ENCODE measurements around the gene PRR20G.

The PRR20G gene

DNA sequence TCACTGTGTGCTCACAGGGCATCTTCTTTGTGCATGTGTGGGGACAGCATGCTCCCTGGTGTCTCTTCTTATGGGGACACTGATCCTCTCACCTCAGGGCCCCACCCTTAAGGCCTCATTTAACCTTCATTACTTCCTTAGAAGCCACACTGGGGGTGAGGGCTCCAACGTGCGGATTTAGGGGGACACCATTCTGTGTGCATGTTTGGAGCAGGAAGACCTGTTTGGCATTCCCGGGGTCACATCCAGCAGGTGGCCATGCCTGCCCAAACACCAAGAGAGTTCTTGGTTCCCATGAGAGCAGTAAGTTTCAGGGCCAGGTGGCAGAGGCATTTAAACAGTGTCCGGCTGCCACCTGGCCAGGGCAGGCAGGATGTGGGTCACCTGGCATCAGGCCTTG lies 24.8 kb downstream of the PRR20G start:
- Histone ChIP-seq H3K27ac (ENCODE audit: low read depth, low read length) (no peak overlapping the region), H3K36me3 (ENCODE audit: control insufficient read depth, insufficient read depth, low read length) (no peaks in the 10 kb centered on the region), H3K4me3 (ENCODE audit: low read depth, low read length) (no peak overlapping the region), H3K4me1 (ENCODE audit: control insufficient read depth, insufficient read depth, low read length) (no peaks in the 10 kb centered on the region), H3K9ac (ENCODE audit: low read length) (no peak overlapping the region), H3K27me3 (ENCODE audit: control insufficient read depth, insufficient read depth, low read length) (0 out of 2 replicates have a peak, but pooled peaks cover 2% of the 10 kb centered on the region), H3K9me3 (ENCODE audit: control insufficient read depth, insufficient read depth, low read depth, low read length) (no peaks in the 10 kb centered on the region)

DNA sequence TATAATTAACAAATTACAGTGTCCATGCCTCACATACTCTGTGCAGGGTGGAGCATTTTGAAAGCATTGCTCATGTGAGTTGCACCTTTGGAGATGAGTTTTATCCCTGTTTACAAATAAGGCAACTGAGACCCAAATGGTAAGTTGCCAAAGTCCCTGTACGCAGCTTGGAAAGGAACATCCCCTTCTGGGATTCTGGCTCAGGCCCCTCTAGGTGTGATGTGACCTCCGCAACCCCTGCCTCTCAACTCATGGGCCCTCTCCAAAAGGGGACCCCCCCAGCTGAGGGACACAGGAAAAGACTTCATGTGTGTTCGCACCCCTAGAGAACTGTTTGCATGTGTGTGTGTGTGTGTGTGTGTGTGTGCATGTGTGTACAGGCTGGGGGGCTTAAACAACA lies 25.3 kb downstream of the PRR20G start:
- 0 out of 2 replicates have a peak, but pooled peaks cover 2% of the 10 kb centered on the region for H3K27me3 ChIP-seq (ENCODE audit: control insufficient read depth, insufficient read depth, low read length)
- no peaks in the 10 kb centered on the region for H3K4me1 ChIP-seq (ENCODE audit: control insufficient read depth, insufficient read depth, low read length)
- H3K27ac ChIP-seq (ENCODE audit: low read depth, low read length) = no peak overlapping the region
- no peaks in the 10 kb centered on the region for H3K36me3 ChIP-seq (ENCODE audit: control insufficient read depth, insufficient read depth, low read length)
- H3K9me3 ChIP-seq (ENCODE audit: control insufficient read depth, insufficient read depth, low read depth, low read length) = no peaks in the 10 kb centered on the region
- H3K9ac ChIP-seq (ENCODE audit: low read length) = no peak overlapping the region
- no peak overlapping the region for H3K4me3 ChIP-seq (ENCODE audit: low read depth, low read length)

DNA sequence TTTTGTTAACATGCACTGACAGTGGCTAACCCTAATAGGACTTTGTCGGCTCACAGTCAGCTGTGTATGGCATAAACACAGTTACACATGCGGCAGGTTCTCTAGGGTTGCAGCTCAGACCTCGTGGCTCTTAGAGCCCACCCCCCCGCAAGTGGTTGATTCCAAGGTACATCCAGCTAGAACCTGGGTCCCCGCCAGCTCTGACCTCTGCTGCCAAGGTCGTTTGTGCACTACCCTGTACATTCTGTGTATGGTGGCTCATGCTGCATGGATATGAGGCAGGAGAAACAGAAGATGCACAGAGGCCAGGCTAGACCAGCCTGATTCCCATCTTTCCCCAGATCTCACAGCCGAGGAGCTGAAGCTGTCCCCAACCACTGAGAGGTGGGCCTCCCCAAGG lies 25.9 kb downstream of the PRR20G start:
- Histone ChIP-seq H3K27ac (ENCODE audit: low read depth, low read length) (no peak overlapping the region), H3K9ac (ENCODE audit: low read length) (no peak overlapping the region), H3K4me1 (ENCODE audit: control insufficient read depth, insufficient read depth, low read length) (no peaks in the 10 kb centered on the region), H3K36me3 (ENCODE audit: control insufficient read depth, insufficient read depth, low read length) (no peaks in the 10 kb centered on the region), H3K27me3 (ENCODE audit: control insufficient read depth, insufficient read depth, low read length) (0 out of 2 replicates have a peak, but pooled peaks cover 2% of the 10 kb centered on the region), H3K4me3 (ENCODE audit: low read depth, low read length) (no peak overlapping the region), H3K9me3 (ENCODE audit: control insufficient read depth, insufficient read depth, low read depth, low read length) (no peaks in the 10 kb centered on the region)

DNA sequence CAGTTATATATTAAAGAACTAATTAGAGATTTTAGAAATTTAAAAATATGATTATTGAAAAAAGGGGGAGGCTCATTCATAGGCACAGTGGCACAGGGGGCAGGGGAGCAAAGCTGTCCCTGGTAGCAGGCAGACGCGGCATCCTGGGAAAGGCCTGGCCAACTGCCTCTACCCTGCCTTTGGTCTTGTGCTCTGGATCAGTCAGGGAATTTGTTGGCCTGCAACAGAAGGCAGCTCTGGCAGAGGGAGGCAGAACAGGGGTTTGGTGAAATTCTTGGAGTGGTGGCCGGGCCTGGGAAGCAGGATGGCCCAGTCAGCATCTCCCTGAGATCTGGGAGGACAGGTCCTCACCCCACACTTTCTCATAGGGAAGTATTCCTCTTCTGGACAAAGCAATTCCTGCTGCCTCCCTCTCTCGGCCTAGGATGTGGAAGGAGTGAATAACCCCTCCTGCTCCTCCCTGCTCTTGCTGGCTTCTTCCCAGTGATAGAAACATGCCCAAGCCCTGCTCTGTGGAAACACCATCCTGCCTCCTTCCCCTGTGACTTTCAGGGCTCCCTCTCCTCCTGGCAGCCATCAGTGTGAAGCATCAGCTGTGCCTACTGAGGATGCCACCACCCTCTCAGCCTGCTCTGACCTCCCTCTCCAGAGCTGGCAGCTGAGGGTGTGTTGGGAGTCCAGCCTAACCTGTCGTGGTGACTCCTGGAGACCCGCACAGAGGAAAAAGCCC lies 26.9 kb downstream of the PRR20G start:
- Histone ChIP-seq H3K9ac (ENCODE audit: low read length) (no peak overlapping the region), H3K4me3 (ENCODE audit: low read depth, low read length) (no peak overlapping the region), H3K27me3 (ENCODE audit: control insufficient read depth, insufficient read depth, low read length) (0 out of 2 replicates have a peak, but pooled peaks cover 2% of the 10 kb centered on the region), H3K36me3 (ENCODE audit: control insufficient read depth, insufficient read depth, low read length) (no peaks in the 10 kb centered on the region), H3K9me3 (ENCODE audit: control insufficient read depth, insufficient read depth, low read depth, low read length) (no peaks in the 10 kb centered on the region), H3K4me1 (ENCODE audit: control insufficient read depth, insufficient read depth, low read length) (no peaks in the 10 kb centered on the region), H3K27ac (ENCODE audit: low read depth, low read length) (no peak overlapping the region)

DNA sequence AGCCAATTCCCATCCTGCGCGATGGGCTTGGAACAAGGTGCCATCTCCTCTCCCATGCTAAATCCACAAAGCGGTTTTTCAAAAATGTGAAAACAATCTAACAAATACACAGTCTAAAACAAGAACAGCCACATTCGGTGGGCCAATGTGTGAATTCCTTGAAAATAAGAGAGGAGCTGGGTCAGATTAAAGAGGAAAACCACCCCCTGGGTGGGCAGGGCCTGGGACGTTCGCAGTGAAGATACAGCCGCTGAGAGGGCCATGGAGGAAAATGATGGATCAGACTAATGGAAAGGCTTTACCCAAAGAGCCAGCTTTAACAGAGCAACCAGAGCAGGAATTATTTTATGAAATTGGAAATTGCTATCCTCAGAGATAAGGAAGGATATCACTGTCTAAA lies 27.4 kb downstream of the PRR20G start:
- Histone ChIP-seq H3K4me1 (ENCODE audit: control insufficient read depth, insufficient read depth, low read length) (no peaks in the 10 kb centered on the region), H3K4me3 (ENCODE audit: low read depth, low read length) (no peak overlapping the region), H3K36me3 (ENCODE audit: control insufficient read depth, insufficient read depth, low read length) (no peaks in the 10 kb centered on the region), H3K27me3 (ENCODE audit: control insufficient read depth, insufficient read depth, low read length) (0 out of 2 replicates have a peak, but pooled peaks cover 1% of the 10 kb centered on the region), H3K9ac (ENCODE audit: low read length) (no peak overlapping the region), H3K9me3 (ENCODE audit: control insufficient read depth, insufficient read depth, low read depth, low read length) (no peaks in the 10 kb centered on the region; the same call in 1 of the 2 replicates), H3K27ac (ENCODE audit: low read depth, low read length) (no peak overlapping the region)

DNA sequence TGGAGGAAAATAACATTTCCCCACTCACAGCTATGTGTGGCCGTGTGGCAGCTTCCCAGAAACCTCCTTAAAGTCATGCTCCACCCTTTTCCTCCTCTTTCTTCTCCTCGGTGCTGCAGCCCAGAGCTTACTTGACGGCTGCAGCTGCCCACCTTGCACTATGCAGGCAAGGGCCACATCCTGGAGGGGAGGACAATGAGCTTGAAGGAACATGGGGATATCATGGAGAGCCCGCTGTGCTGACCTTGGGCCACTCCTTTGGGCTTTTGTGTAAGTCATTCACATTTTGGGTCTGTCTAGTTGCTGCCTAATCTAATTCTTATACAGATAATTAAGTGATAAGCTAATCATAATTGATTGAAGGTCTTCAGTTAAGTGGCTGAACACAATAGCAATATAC lies 28.0 kb downstream of the PRR20G start:
- no peak overlapping the region for H3K9ac ChIP-seq (ENCODE audit: low read length)
- H3K27ac ChIP-seq (ENCODE audit: low read depth, low read length) = no peak overlapping the region
- H3K4me3 ChIP-seq (ENCODE audit: low read depth, low read length) = no peak overlapping the region
- H3K4me1 ChIP-seq (ENCODE audit: control insufficient read depth, insufficient read depth, low read length) = no peaks in the 10 kb centered on the region
- no peaks in the 10 kb centered on the region for H3K36me3 ChIP-seq (ENCODE audit: control insufficient read depth, insufficient read depth, low read length)
- no peaks in the 10 kb centered on the region; the same call in 1 of the 2 replicates for H3K9me3 ChIP-seq (ENCODE audit: control insufficient read depth, insufficient read depth, low read depth, low read length)
- H3K27me3 ChIP-seq (ENCODE audit: control insufficient read depth, insufficient read depth, low read length) = no peaks in the 10 kb centered on the region

DNA sequence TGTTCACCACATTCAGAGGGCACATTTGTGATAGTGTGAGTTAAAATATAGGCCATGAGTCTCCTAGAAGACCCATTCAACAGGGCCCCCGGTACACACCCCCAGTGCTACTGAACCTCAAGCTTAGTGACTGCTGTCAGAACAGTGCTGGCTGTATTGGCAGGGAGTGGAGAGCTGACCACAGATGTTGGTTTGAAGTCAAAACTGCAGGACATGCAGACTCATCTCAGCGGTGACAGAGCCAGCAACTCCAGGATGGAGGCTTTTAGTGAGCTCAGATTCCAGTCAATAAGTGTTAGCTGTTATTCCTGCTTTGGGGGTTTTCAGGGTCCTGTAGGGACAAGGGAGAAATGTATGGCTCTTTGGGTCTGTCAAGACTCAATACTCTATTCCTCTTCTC lies 29.1 kb downstream of the PRR20G start:
- H3K4me3 ChIP-seq (ENCODE audit: low read depth, low read length) = no peak overlapping the region
- no peaks in the 10 kb centered on the region; the same call in 1 of the 2 replicates for H3K9me3 ChIP-seq (ENCODE audit: control insufficient read depth, insufficient read depth, low read depth, low read length)
- no peak overlapping the region for H3K9ac ChIP-seq (ENCODE audit: low read length)
- H3K27me3 ChIP-seq (ENCODE audit: control insufficient read depth, insufficient read depth, low read length) = no peaks in the 10 kb centered on the region
- no peaks in the 10 kb centered on the region for H3K4me1 ChIP-seq (ENCODE audit: control insufficient read depth, insufficient read depth, low read length)
- H3K27ac ChIP-seq (ENCODE audit: low read depth, low read length) = no peak overlapping the region
- H3K36me3 ChIP-seq (ENCODE audit: control insufficient read depth, insufficient read depth, low read length) = no peaks in the 10 kb centered on the region

DNA sequence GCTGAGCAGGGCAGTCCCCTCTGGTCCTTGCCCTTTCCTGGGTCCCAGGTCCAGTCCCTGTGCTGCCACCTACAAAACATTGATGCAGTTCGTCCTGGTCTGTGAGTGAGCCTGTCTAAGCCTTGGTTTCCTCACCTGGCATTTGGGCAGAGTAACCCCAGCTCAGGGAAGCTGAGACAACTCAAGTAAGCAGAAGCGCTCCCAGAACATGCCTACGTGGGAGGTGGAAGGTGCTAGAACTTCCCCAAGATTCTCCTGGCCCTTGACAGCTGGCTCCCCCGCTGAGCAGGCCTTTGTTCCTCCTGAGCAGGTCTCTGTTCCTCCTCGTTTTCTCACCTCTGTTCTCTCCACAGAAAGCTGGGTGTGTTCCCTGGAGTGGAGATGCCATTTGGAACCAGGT lies 30.5 kb downstream of the PRR20G start:
- H3K9me3 ChIP-seq (ENCODE audit: control insufficient read depth, insufficient read depth, low read depth, low read length) = peaks cover 5% of the 10 kb centered on the region; the same call in 1 of the 2 replicates
- no peaks in the 10 kb centered on the region; the same call in 1 of the 2 replicates for H3K27me3 ChIP-seq (ENCODE audit: control insufficient read depth, insufficient read depth, low read length)
- no peaks in the 10 kb centered on the region for H3K4me1 ChIP-seq (ENCODE audit: control insufficient read depth, insufficient read depth, low read length)
- H3K9ac ChIP-seq (ENCODE audit: low read length) = no peak overlapping the region
- no peak overlapping the region for H3K27ac ChIP-seq (ENCODE audit: low read depth, low read length)
- no peak overlapping the region for H3K4me3 ChIP-seq (ENCODE audit: low read depth, low read length)
- H3K36me3 ChIP-seq (ENCODE audit: control insufficient read depth, insufficient read depth, low read length) = no peaks in the 10 kb centered on the region

DNA sequence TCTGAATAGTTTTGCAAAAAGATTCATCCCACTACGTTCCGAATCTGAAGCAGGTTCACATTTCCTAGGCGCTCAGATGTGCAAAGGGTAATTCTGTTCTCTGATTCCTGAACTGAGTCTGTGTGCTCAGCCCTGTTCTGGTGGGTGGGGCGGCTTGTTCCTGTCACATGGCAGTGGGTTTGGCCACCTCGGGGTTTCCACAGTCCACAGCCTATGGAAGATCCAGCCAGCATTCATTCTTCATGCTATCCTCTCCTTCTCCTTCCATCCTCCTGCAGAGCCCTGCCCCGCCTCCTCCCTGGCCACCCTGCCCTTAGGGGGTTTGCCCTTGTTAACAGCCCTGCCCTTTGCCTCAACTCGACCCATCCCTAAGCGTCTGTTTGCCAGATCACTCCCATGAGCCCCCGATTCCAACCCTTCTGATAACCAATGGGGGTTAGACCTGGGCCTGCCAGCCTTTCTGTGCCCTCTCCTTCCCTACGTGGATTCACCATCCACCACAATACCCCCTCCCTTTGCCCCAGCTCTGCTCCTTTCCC lies 31.0 kb downstream of the PRR20G start:
- Histone ChIP-seq H3K4me1 (ENCODE audit: control insufficient read depth, insufficient read depth, low read length) (no peaks in the 10 kb centered on the region), H3K27ac (ENCODE audit: low read depth, low read length) (no peak overlapping the region), H3K36me3 (ENCODE audit: control insufficient read depth, insufficient read depth, low read length) (no peaks in the 10 kb centered on the region), H3K4me3 (ENCODE audit: low read depth, low read length) (no peak overlapping the region), H3K27me3 (ENCODE audit: control insufficient read depth, insufficient read depth, low read length) (no peaks in the 10 kb centered on the region; the same call in 1 of the 2 replicates), H3K9me3 (ENCODE audit: control insufficient read depth, insufficient read depth, low read depth, low read length) (peaks cover 11% of the 10 kb centered on the region), H3K9ac (ENCODE audit: low read length) (no peak overlapping the region)

DNA sequence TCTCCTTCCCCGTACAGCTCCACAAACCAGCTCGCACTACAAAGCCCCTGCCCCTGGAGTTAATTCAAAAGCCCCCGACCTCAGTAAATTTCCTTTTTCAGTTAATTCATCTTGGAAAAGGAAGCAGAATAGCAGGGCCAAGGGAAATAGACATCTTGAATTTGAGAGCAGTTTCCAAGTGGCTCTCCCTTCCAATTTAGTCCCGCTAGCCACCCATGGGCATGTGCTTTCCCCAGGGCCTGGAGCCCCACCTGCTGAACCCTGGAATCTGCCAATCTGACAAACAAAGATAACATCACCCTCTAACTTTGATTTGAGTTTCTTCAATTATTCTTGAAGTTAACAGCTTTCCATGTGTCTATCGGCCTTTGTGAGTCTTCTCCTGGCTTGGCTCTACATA lies 31.7 kb downstream of the PRR20G start:
- H3K36me3 ChIP-seq (ENCODE audit: control insufficient read depth, insufficient read depth, low read length) = no peaks in the 10 kb centered on the region
- peaks cover 16% of the 10 kb centered on the region for H3K9me3 ChIP-seq (ENCODE audit: control insufficient read depth, insufficient read depth, low read depth, low read length)
- no peak overlapping the region for H3K9ac ChIP-seq (ENCODE audit: low read length)
- no peaks in the 10 kb centered on the region; the same call in 1 of the 2 replicates for H3K27me3 ChIP-seq (ENCODE audit: control insufficient read depth, insufficient read depth, low read length)
- no peaks in the 10 kb centered on the region for H3K4me1 ChIP-seq (ENCODE audit: control insufficient read depth, insufficient read depth, low read length)
- no peak overlapping the region for H3K4me3 ChIP-seq (ENCODE audit: low read depth, low read length)
- H3K27ac ChIP-seq (ENCODE audit: low read depth, low read length) = no peak overlapping the region

DNA sequence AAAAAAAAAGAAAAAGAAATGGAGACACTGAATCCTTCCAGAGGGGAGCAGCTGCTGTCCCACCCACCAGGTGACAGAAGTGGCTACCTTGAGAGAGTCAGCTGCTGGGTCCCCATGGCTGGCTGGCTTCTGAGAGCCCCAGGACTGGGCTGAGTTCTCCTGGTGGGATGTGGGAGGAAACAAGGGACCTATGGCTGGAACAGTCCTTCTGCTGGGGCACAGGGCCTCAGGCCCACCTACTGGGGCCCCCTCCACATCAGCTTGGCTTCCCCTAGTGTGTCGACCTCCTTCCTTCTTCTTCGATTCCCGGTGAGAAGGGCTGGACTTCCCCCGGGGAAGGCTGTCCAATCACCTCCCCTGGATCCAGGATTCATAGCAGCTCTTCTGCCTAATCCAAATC lies 32.3 kb downstream of the PRR20G start:
- Histone ChIP-seq H3K9ac (ENCODE audit: low read length) (no peak overlapping the region), H3K36me3 (ENCODE audit: control insufficient read depth, insufficient read depth, low read length) (no peaks in the 10 kb centered on the region), H3K27ac (ENCODE audit: low read depth, low read length) (no peak overlapping the region), H3K4me1 (ENCODE audit: control insufficient read depth, insufficient read depth, low read length) (no peaks in the 10 kb centered on the region), H3K9me3 (ENCODE audit: control insufficient read depth, insufficient read depth, low read depth, low read length) (peaks cover 16% of the 10 kb centered on the region), H3K4me3 (ENCODE audit: low read depth, low read length) (no peak overlapping the region), H3K27me3 (ENCODE audit: control insufficient read depth, insufficient read depth, low read length) (no peaks in the 10 kb centered on the region; the same call in 1 of the 2 replicates)
